Measurements from ENCODE around the gene RACGAP1.

DNA sequence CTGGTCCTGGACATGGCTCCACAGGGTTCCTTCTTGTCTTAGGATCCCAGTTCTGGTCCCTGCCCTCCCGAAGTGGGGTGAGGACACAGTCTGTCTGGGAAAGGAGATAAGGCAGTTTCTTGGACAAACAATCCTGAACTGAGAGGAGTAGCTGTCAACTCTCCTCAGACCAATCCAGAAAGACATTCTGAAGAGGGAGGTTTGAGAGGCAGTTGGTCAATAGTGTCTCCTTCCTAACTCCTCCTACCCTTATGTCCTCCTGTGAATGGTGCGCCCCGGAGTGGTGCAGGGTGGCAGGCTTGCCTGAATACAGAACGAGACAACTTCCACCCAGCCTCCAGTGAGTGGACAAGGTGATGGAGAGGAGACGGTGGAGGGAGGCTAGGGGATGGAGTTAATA is 16.7 kb upstream of the RACGAP1 start:
- TF ChIP-seq POLR2AphosphoS5 (IDR thresholded peaks at IDR 0.05; ENCODE audit: low read depth, low read length) = no peak
- TF ChIP-seq, protein P1, sequence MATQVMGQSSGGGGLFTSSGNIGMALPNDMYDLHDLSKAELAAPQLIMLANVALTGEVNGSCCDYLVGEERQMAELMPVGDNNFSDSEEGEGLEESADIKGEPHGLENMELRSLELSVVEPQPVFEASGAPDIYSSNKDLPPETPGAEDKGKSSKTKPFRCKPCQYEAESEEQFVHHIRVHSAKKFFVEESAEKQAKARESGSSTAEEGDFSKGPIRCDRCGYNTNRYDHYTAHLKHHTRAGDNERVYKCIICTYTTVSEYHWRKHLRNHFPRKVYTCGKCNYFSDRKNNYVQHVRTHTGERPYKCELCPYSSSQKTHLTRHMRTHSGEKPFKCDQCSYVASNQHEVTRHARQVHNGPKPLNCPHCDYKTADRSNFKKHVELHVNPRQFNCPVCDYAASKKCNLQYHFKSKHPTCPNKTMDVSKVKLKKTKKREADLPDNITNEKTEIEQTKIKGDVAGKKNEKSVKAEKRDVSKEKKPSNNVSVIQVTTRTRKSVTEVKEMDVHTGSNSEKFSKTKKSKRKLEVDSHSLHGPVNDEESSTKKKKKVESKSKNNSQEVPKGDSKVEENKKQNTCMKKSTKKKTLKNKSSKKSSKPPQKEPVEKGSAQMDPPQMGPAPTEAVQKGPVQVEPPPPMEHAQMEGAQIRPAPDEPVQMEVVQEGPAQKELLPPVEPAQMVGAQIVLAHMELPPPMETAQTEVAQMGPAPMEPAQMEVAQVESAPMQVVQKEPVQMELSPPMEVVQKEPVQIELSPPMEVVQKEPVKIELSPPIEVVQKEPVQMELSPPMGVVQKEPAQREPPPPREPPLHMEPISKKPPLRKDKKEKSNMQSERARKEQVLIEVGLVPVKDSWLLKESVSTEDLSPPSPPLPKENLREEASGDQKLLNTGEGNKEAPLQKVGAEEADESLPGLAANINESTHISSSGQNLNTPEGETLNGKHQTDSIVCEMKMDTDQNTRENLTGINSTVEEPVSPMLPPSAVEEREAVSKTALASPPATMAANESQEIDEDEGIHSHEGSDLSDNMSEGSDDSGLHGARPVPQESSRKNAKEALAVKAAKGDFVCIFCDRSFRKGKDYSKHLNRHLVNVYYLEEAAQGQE (IDR thresholded peaks at IDR 0.05; ENCODE audit: insufficient read depth in 1 of 2, low read depth in 2 of 2, low read length in 2 of 2) = no peak
- no peak for TF ChIP-seq TAF1 (IDR thresholded peaks at IDR 0.05; ENCODE audit: borderline replicate concordance, insufficient read depth, low read length)
- no peak for TF ChIP-seq FOXP2 (optimal IDR thresholded peaks at IDR 0.05; ENCODE audit: borderline replicate concordance, extremely low read depth, extremely low read length, insufficient read depth)
- TF ChIP-seq SIN3A (IDR thresholded peaks at IDR 0.05; ENCODE audit: borderline replicate concordance, insufficient read depth, low read length) = no peak

Measured in PFSK-1 (cell line).